GM18858 (cell line): ENCODE measurements around the gene AK8.

Experiments used
- ATAC-seq: cut with Tn5 transposase; IDR thresholded peaks from one replicate; pipeline ENCODE4 v1.9.1; 2021; ENCODE audit not compliant: unreplicated experiment

The AK8 gene

DNA sequence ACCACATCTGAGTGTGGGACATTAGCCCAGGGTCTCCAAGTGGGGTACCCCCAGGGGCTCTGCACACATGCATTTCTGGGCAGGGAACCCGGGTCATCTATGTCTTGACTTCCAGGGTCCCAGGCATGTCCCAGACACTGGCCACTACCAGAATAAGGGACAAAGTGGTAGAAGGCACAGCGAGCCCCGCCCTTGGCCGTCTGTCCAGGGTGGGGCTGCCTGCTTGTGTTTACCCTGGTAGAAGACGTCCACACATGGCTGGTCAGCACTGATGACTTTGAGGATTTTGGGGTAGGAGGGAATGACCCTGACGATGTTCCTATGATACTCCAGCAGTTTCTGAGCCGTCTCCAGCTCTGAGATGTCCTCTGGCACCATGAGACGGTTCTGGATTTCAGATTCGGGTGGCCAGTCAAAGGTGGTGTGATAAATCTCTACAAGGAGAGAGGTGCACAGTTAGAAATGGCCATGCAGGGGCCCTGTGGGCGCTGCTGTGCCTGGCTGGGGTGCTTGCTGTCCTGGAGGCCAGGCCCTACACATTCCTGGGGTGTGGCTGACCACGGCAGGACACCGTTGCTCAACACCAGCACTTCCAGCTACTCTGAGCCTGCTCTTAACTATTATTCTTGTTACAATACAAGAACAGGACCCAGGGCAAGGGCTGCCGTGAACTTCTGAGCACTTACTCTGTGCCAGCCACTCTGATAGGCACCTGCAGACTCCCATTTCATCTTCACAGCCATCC, 51.3 kb downstream of the AK8 start:
- ATAC-seq: no peak

DNA sequence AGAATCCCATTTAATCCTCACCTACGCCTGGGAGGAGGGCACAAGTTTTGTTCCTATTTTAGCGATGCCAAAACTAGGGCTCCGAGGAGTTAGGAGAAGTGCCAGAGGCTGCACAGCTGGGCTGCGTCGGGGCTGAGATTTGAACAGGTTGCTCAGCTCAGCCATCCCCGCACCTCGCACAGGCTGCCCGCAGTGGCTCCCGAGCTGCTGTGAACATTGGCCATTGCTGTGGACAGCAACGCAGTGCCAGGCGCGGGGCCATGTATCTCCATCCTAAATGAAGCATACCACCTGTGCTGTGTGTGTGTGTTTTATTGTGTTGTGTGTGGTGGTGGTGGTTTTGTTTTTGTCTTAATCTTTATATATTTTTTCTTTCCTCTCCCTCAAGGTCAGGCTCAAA, 52.0 kb downstream of the AK8 start:
- no peak for ATAC-seq

DNA sequence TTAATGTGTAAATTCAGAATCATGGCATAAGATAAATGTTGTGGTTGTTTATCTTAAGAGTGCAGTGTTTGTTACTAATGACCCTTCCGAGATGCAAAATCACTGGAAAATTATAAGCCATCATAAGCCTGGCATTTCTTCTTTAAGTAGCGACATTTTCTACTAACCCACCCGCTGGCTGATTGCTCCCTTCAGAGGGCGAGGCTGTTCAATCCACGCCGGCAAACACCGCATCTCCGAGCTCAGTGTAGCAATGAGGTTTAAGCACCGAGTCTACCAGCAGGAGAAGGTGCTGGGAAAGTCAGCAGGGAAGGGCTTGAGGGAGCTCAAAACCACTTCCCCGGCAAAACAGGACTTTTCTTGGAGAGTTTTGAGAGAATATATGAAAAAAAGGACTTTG, 52.7 kb downstream of the AK8 start:
- ATAC-seq: no peak

DNA sequence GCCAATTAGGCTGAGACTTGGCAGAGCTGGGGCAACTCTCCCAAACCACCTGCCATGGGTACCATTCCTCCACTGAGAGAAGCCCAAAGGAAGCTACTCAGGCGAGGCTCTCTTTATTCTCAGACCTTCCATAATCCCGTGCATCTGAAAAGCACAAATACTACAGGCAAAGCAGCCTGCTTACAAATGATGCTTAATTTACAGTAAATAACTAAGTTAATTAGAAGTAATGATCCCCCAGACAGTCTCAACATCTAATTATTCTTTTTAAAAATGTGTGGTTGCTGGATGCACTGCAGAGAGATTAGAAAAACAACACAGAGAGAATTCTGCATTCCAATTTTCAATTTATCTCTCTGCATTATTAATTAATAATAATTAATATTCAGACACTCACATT, 53.1 kb downstream of the AK8 start:
- no peak for ATAC-seq

DNA sequence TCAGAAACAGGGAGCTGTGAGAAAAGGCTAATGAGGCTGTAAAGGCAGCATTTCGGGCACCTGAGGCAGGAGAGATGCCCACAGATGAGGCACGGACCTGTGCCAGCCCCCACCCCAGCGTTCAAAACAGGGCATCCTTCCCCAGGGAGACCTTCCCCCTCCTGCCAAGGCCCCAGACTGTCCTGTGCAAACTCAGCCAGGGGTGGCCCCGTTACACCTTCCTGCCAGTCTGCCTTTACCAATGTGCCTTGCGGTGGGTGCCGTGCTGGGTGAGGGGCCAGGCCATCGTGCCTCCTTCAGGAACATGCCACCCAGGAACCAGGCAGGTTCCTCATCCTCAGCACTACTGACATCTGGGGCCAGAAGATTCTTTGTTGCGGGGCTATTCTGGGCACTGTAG, 53.9 kb downstream of the AK8 start:
- no peak for ATAC-seq

DNA sequence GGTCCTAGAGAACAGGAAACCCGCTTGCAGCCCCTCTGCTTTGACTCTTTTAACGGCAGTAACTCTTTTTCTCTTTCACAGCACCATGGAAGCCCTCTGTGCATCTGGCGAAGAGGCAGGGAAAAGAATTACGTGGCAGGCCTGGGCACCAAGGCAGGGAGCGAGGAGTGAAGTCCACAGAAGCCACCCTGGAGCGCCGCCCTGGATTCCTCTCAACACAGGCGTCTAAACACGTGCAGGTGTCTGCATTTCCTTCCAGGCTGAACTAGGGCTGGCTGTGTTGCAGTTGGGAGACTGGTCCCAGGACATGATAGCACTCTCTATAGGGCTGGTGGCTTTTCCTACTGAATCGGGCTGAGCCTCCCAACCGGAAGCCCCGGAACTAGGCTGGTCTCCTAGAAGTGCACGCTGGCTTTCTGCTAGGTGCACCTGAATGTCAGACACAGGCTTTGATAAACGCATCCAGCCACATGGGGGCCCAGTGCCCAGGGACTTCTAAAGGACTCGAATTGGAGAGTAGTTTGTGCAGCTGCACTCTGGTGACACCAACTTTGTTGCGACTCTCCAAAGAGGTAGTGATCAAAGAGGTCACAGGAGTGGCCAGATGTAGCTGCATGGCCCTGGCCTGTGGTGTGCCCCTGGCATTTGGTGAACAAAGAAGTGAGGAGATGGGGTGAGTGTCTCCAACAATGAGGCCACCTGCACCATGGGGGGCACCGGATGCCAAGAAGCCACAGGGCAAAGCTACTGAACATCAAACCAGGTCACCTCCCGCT, 54.5 kb downstream of the AK8 start:
- no peak for ATAC-seq

DNA sequence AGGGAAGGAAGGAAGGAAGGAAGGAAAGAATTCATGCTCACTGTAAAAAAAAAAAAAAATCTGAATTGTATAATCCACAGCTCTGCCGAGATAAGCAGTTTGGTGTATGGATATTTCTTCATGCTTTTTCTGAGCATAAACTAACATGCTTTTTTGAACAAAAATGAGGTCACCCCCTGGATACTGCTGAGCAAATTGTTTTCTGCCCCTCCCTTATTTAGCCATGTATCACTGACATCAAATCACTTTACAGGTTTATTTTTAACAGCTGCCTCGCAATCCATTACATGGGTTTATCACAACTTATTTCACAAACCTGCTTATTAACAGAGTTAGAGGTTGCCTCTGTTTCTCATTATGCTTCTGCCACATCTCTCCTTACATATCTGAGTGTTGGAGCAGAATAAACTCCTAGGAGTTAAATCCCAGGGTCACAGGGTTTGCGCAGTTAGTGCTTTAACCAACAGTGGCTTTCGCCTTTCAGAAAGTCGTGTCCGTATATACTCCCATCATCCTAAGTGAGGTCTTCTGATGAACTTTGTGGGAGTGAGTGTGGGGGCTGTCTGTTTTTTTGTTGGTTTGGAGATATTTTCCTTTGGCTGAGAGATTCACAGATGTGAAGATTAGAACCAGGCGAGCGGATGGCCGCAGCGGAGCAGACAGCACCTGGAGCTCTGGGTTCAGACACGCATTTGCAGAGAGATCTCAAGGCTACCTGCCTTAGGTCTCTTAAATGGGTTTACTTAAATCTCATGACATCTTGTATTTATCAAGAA, 57.7 kb downstream of the AK8 start:
- no peak for ATAC-seq

DNA sequence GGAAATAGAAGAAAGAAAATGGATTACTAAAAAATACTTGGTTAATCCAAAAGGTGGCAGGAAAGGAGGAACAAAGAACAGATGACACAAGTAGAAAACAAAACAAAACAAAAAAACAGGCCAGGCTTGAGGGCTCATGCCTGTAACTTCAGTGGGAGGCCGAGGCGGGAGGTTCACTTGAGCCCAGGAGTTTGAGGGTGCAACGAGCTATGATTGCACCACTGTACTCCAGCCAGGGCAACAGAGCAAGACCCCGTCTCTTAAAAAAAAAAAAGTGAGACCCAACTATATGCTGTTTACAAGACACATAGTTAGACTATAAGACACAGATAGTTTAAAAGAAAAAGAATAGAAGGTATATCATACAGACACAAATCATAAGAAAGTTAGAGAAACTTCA, 59.5 kb downstream of the AK8 start:
- ATAC-seq: no peak

DNA sequence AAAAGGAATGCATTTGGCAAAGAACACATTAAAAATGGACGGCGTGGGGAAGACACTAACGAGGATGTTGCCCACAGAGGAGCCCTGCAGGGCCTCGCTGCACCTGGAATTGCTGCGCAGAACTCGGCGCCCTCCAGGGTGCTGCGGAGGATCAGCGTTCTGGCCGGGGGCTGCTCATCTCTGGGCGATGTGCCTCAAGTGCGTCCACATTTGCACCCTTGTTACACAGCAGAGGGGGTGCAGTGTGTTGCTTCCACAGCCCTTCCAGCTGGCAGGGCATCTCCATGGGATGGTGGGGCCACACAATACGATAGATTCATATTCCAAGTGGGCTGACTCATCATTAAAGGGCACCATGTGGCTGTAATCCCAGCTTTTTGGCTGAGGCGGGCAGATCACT, 63.1 kb downstream of the AK8 start:
- ATAC-seq: no peak

DNA sequence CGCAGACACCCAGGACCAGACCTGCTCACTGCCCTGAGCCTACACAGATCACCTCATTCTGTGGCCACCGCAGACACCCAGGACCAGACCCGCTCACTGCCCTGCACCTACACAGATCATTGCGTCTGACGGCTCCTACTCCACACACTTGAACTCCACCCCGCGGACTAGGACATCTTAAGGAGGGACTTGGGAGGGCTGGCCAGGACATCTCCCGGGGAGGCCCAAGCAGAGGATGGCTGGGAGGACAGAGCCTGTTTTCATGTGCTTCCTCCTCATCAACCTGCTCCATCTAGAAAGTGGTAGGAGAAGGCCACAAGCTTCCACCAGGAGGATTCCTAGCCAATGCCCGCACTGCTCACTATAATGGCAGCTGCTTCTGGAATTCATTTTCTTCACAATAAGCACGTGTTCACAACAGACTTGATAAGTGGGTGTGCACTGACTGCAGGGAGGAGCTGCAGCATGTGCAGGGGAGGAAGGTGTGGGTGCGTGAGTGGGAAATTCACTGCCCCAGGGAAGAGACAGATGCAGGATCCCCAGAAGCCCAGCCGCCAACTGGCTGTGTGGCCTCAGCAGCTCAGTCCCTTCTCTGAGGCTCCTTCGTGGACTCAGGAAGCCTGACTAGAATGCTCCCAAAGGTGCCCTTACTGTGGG, 64.8 kb downstream of the AK8 start:
- ATAC-seq: no peak

DNA sequence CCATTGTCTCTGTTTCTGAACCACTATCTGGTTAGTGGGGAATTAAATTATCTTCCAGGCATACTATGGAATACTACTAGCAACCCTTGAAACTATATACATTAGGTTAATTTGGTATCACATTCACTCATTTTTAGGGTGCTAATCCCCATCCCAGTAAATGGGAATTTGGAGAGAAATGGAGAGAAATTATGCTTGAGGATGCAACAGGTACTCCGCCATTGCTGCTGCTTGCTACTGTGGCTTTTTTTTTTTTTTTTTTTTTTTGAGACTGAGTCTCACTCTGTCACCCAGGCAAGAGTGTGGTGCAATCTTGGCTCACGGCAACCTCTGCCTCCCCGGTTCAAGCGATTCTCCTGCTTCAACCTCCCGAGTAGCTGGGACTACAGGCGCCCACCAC, 66.1 kb downstream of the AK8 start:
- ATAC-seq: no peak

DNA sequence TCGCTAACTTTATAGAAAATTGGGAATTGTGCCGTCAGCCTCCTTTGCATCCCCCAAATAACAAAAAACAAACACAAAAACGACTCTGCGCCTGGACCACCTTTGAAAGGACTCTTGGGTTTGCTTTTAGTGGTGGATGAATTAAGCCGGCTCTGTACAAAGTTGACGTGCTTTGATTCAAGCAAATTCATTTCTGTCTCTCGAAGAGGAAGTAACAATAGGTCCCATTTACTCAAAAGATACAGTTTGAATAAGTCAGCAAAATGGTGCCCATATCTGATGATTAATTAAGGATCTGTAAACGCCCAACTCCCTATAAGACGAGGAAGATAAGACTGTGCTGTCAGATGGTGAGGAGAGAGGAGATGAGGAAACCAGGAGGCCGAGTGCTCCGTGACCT, 67.8 kb downstream of the AK8 start:
- no peak for ATAC-seq

DNA sequence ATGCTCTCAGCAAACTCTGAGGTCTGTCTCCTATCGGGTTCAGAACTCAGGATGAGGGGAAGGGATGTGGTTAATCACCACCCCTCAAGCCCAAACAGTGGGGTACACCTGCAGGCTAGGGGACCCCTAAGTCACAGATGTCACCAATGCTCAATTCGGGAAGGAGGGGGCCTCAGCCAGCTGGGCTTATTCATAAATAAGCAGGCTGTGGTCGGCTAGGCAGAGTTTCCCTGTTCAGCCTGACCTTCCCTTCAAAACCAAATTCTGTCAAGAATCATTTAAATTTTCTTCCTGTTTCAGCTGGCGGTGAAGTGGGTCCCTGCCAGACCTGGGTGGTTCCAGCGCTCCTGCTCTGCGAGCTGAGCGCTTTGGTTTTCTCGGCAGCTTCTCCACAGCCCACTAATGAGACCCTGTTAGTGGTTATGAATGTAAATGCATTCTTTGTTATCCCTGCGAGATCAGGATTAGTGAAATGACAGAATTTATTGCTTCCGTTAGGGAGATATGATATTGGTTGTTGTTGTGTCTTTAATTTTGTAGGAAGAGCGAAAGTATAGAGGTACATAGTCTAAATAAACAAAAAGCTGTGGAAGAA, 68.3 kb downstream of the AK8 start:
- no peak for ATAC-seq

DNA sequence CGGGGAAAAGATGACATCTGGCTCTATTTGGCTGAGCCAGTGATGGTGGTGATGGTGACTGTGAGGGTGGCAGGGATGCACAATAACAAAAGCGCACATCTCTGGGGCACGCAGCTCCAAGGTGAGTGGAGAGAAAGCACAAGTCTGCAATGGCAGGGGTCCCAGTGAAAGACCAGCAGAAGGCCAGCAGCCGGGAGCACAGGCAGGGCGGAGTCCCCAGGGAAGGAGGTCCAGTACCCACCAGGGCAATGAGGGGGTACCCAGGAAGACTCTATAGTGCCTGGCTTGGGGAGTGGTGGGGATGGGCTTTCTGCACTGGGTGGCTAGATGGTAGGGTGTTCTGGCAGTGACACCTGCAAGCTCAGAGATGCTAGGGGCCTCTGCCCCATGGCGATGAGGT, 69.4 kb downstream of the AK8 start:
- no peak for ATAC-seq

DNA sequence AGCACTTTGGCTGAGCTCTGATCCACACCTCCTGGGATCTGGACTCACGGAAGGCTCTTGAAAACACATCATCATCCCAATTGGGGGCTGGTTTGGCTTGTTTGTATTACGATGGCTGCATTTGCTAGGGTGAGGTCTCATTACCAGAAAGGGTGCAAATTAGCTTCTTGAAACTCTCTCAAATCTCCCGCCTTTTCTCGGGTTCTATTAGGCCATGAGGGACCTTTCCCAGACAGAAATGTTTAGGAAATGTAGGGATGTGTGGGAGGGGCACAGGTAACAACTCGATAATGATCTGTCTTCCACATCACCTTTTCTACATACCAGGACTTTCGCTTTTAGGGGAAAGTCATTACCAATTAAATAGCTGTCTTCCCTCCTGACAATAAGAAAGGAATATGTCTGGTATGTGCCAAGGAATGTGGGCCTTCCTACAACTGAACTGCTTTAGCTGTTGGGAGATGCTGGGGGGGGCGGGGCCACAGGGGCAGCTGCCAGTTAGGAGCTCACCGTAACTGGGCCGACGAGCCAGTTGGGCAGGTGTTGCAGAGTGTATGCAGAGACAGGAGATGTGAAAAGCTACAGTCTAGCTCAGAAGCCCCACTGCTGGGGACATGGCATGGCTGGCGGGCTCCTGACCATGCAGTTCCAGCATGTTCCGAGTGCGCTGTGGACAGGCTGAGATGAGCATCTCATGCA, 71.2 kb downstream of the AK8 start:
- ATAC-seq: no peak

DNA sequence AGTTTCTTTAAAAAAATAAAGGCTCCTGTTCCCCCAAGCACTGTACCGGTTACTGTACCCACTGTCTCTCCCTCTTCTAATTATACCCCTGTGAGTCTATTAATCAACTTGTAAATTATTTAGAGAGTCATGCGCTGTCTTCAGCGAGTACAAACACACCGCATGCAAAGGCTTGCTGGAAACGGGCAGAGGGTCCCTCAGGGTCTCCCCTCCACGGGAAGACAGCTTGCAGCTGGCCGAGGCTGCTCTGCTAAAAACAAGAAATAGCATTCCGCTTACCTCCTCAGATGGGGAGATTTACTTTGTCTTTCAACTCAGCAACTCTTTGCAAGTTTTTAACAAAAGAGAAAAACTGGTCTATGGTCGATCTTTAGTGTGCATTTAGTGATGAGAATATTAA, 71.8 kb downstream of the AK8 start:
- no peak for ATAC-seq

DNA sequence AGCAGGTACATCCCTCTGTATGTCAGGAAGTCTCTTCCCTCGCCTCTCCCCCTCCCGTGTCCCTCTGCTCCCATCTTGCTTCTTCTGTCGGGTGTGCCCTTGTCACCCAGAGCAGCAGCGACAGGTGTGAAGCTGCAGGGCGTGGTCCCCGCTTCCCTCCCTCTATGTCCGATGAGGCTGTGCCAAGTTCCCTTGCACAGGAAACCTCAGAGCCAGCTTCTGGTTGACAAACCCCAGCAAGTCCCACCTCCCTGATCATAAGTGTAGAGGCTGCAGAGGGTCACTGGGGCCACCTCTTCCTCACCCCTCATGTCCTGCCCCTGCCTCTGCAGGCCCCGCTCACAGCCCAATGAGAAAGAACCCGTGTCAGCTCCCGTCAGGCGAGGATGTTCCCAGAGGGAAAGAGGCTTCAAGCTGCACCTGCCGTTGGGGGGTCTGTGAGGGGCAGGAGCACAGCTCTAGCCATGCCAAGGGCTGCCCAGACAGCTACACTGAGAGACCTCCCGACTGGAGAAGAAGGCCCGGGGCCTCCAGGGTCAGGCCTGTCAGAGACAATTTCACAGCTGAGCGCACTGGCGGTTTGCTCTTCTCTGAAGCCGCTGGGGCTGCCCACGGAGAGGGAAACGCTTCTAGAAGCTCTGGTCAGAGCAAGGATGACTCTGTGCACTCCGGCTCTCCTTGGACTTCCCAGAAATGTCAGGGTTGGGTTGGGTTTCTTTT, 73.3 kb downstream of the AK8 start:
- ATAC-seq: no peak

DNA sequence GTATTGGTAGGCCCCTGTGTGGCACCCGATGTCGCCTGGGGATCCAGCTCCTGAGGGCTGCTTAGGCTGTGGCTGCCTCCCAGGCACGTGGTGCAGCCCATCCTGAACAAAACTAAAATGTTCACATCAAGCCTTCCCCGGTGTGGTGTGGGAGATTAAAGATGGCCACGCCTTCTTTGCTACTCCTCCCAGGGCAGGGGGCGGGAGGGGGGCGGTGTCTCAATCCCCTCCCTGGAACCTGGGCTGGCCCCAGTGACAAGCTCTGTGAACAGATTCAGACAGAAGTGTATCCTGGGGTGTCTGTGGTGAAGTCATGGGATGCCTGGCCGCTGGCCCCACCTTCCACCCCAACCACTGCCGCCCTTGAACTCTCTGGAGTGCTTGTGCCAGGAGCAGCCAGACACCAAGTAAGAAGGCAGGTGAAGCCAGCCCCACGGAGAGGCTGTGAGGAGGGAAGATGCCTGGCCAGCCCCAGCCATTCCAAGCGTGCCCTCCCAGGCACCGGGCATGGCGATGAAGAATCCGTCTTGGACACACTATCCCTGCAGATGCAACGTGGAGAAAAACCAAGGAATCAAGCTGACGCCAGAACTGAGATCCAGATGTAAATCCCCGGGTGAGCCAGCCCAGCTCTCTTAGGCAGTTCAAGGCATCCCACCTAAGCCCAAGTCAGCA, 75.8 kb downstream of the AK8 start:
- ATAC-seq: no peak

DNA sequence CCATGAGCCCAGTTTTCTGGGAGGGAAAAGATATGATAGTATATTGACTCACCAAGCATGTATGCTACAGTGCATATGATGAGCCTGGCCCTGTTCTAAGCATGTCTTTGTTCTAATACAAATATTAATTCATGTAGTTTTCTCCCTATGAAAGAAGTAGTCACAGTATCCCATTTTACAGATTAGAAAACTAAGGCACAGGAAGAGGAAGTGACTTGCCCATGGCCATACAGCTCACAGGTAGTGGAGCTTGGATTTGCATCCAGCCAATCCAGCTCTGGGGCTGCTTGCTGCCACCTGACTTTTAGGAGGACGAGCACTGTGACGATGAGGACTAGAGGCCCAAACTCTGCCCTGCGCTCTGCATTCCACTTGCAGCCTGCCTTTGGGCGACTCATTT, 76.4 kb downstream of the AK8 start:
- no peak for ATAC-seq
